Activated T-cell treated with anti-CD3 and anti-CD28 coated beads, Interleukin-2, amount 50 U/mL, for 72 hours (primary cell): ENCODE data around the gene PCDHA6. TPM values are rescaled to one million over a fixed set of nuclear protein-coding genes. Genes with fewer than 3 reads are reported as not detected.
"Not testable (repeated sequence)": the region's sequence is repeated elsewhere in the genome, so short reads cannot be mapped to it uniquely, and the experiment has no call there.

Source experiments
- ATAC-seq, 2 donors: fragments of 150-1000 bp; cut with Tn5 transposase; replicated peaks in 1 of 2; 2 replicates each; pipeline ENCODE4 v1.10.0; 2021; ENCODE audit warnings: moderate library complexity in 2 of 2, mild to moderate bottlenecking in 1 of 2
- DNase-seq, 2 donors: peaks; one replicate each; pipeline ENCODE4 v3.0.0; 2021 to 2022; ENCODE audit warnings: mixed read lengths in 1 of 2
- H3K27ac Mint-ChIP-seq: one replicate; pipeline ENCODE4 v1.8.0; 2022; ENCODE audit warnings: mild to moderate bottlenecking, moderate library complexity, mixed read lengths
- H3K27me3 Mint-ChIP-seq: one replicate; pipeline ENCODE4 v1.8.0; 2022; ENCODE audit warnings: low read depth, mixed read lengths
- H3K36me3 Mint-ChIP-seq, 2 donors: one replicate each; pipeline ENCODE4 v1.8.0; 2022; ENCODE audit warnings: mixed read lengths in 2 of 2, mild to moderate bottlenecking in 1 of 2; ENCODE audit not compliant: insufficient read depth in 2 of 2
- H3K4me1 Mint-ChIP-seq: one replicate; pipeline ENCODE4 v1.8.0; 2022; ENCODE audit warnings: low read depth, mixed read lengths
- H3K4me3 Mint-ChIP-seq, 2 donors: one replicate each; pipeline ENCODE4 v1.8.0; 2022; ENCODE audit warnings: mild to moderate bottlenecking in 2 of 2, mixed read lengths in 2 of 2, moderate library complexity in 2 of 2
- H3K9me3 Mint-ChIP-seq, 2 donors: one replicate each; pipeline ENCODE4 v1.8.0; 2022; ENCODE audit warnings: mixed read lengths in 2 of 2
- total RNA-seq, 2 donors: library from RNA; stranded (reverse); gene quantifications; one replicate each; pipeline ENCODE4 v1.2.3, GENCODE V29; 2022

PCDHA6 gene
- total RNA-seq, 2 donors from 2014 or later, result not detected

GRCh38 chr5:140800816-140801493, 26.8 kb upstream of the PCDHA6 start, which contains the start of gene PCDHA3:
Gene PCDHA3 (plus strand): TSS chr5:140801057.
- H3K27me3 Mint-ChIP-seq, result peaks cover 7% of the 10 kb centered on the region
- H3K4me1 Mint-ChIP-seq, result no peaks in the 10 kb centered on the region
- H3K36me3 Mint-ChIP-seq, result peaks cover 2 to 6% of the 10 kb centered on the region in 2 donors
- ATAC-seq, result no peak
- H3K27ac Mint-ChIP-seq, result no peak within 1 kb of the TSS
- DNase-seq, result no peak
- H3K4me3 Mint-ChIP-seq, result peak within 1 kb of the TSS in 1 of 2 donors; percentile 29
- peaks cover 4 to 8% of the 10 kb centered on the region in 2 donors for H3K9me3 Mint-ChIP-seq

- Mint-ChIP-seq H3K27ac (no peak overlapping the region), H3K27me3 (peaks cover 7% of the 10 kb centered on the region), H3K4me3 (no peak overlapping the region), H3K9me3 (peaks cover 4 to 8% of the 10 kb centered on the region in 2 donors), H3K4me1 (no peaks in the 10 kb centered on the region), H3K36me3 (peaks cover 2 to 6% of the 10 kb centered on the region in 2 donors)
- ATAC-seq (no peak), DNase-seq (no peak)
Observed at GRCh38 chr5:140801494-140801841, 26.3 kb upstream of the PCDHA6 start.

- not testable (repeated sequence) for H3K27ac Mint-ChIP-seq, ATAC-seq, H3K36me3 Mint-ChIP-seq, H3K4me3 Mint-ChIP-seq, H3K27me3 Mint-ChIP-seq, H3K4me1 Mint-ChIP-seq, DNase-seq, H3K9me3 Mint-ChIP-seq
Observed at GRCh38 chr5:140802381-140802780, 25.4 kb upstream of the PCDHA6 start.

GRCh38 chr5:140802781-140803271, 24.9 kb upstream of the PCDHA6 start:
- Mint-ChIP-seq H3K4me1 (no peaks in the 10 kb centered on the region), H3K4me3 (no peak overlapping the region), H3K27ac (no peak overlapping the region), H3K9me3 (peaks cover 4 to 8% of the 10 kb centered on the region in 2 donors), H3K27me3 (peaks cover 7% of the 10 kb centered on the region), H3K36me3 (peaks cover 5 to 6% of the 10 kb centered on the region in 2 donors)
- no peak for DNase-seq
- no peak for ATAC-seq

- Mint-ChIP-seq H3K27ac (no peak within 1 kb of the TSS), H3K4me3 (no peak within 1 kb of the TSS), H3K4me1 (no peaks in the 10 kb centered on the region), H3K9me3 (peaks cover 5 to 13% of the 10 kb centered on the region in 2 donors), H3K36me3 (peaks cover 10% of the 10 kb centered on the region in 2 donors), H3K27me3 (no peaks in the 10 kb centered on the region)
- ATAC-seq (no peak), DNase-seq (no peak)
Observed at GRCh38 chr5:140806834-140807775, 20.7 kb upstream of the PCDHA6 start, which contains the start of gene PCDHA4. Gene PCDHA4 (plus strand): TSS chr5:140807068.

GRCh38 chr5:140808241-140808888, 19.4 kb upstream of the PCDHA6 start:
- not testable (repeated sequence) for H3K4me3 Mint-ChIP-seq, H3K4me1 Mint-ChIP-seq, DNase-seq, H3K27ac Mint-ChIP-seq, H3K27me3 Mint-ChIP-seq, ATAC-seq
- peaks cover 8 to 15% of the 10 kb centered on the region in 2 donors for H3K9me3 Mint-ChIP-seq
- peaks cover 10 to 13% of the 10 kb centered on the region in 2 donors for H3K36me3 Mint-ChIP-seq

GRCh38 chr5:140808889-140809291, 18.9 kb upstream of the PCDHA6 start:
- H3K27me3 Mint-ChIP-seq, result no peaks in the 10 kb centered on the region
- no peak overlapping the region for H3K27ac Mint-ChIP-seq
- H3K36me3 Mint-ChIP-seq, result peaks cover 9 to 11% of the 10 kb centered on the region in 2 donors
- no peak overlapping the region for H3K4me3 Mint-ChIP-seq
- DNase-seq (no peak), ATAC-seq (no peak)
- H3K4me1 Mint-ChIP-seq, result no peaks in the 10 kb centered on the region
- H3K9me3 Mint-ChIP-seq, result peaks cover 8 to 13% of the 10 kb centered on the region in 2 donors

- H3K27ac Mint-ChIP-seq, result no peak within 1 kb of the TSS
- peaks cover 0 to 3% of the 10 kb centered on the region in 2 donors for H3K9me3 Mint-ChIP-seq
- peak; percentile 8 to 20 for DNase-seq
- peaks cover 9% of the 10 kb centered on the region for H3K27me3 Mint-ChIP-seq
- H3K36me3 Mint-ChIP-seq, result peaks cover 3 to 5% of the 10 kb centered on the region in 2 donors
- H3K4me1 Mint-ChIP-seq, result no peaks in the 10 kb centered on the region
- no peak for ATAC-seq
- H3K4me3 Mint-ChIP-seq, result no peak within 1 kb of the TSS
Observed at GRCh38 chr5:140821375-140822280, 6.1 kb upstream of the PCDHA6 start, which contains the start of gene PCDHA5. Gene PCDHA5 (plus strand): TSS chr5:140821613.

GRCh38 chr5:140822281-140822629, 5.5 kb upstream of the PCDHA6 start:
- ATAC-seq (no peak), DNase-seq (no peak)
- Mint-ChIP-seq H3K27me3 (peaks cover 16% of the 10 kb centered on the region), H3K36me3 (peaks cover 3 to 5% of the 10 kb centered on the region in 2 donors), H3K9me3 (peaks cover 0 to 7% of the 10 kb centered on the region in 2 donors), H3K27ac (no peak overlapping the region), H3K4me1 (no peaks in the 10 kb centered on the region), H3K4me3 (no peak overlapping the region)

- not testable (repeated sequence) for H3K4me3 Mint-ChIP-seq, H3K36me3 Mint-ChIP-seq, H3K27ac Mint-ChIP-seq, DNase-seq, H3K4me1 Mint-ChIP-seq, H3K9me3 Mint-ChIP-seq, ATAC-seq
- H3K27me3 Mint-ChIP-seq, result peaks cover 17% of the 10 kb centered on the region
Observed at GRCh38 chr5:140822969-140823368, 4.8 kb upstream of the PCDHA6 start.

GRCh38 chr5:140823475-140823874, 4.3 kb upstream of the PCDHA6 start:
- Mint-ChIP-seq H3K36me3 (peaks cover 3 to 9% of the 10 kb centered on the region in 2 donors), H3K27ac (no peak overlapping the region), H3K4me1 (no peaks in the 10 kb centered on the region), H3K27me3 (peaks cover 20% of the 10 kb centered on the region), H3K9me3 (peaks cover 1 to 7% of the 10 kb centered on the region in 2 donors), H3K4me3 (no peak overlapping the region)
- ATAC-seq, result no peak
- DNase-seq, result no peak

GRCh38 chr5:140828362-140828737, 590 bp downstream of the PCDHA6 start:
- Mint-ChIP-seq H3K4me3 (no peak overlapping the region), H3K36me3 (peaks cover 0 to 14% of the 10 kb centered on the region in 2 donors), H3K27me3 (peaks cover 29% of the 10 kb centered on the region), H3K4me1 (no peaks in the 10 kb centered on the region), H3K27ac (no peak overlapping the region), H3K9me3 (peaks cover 7 to 9% of the 10 kb centered on the region in 2 donors)
- ATAC-seq, result no peak
- DNase-seq, result no peak
